OCI-LY1 (cell line): ENCODE measurements around the gene CPT1C.

Experiments used
- H2AFZ ChIP-seq: fragments of 200-600 bp; sonication (generic), shearing (Covaris generic); 2 replicates; pipeline ENCODE4 v1.6.0; 2014; ENCODE audit warnings: antibody characterized with exemption, mild to moderate bottlenecking, low read length
- H3F3A ChIP-seq: fragments of 200-600 bp; sonication (generic), shearing (Covaris generic); 2 replicates; pipeline ENCODE4 v1.6.0; 2014; ENCODE audit warnings: mild to moderate bottlenecking, antibody characterized with exemption, low read length, moderate library complexity; ENCODE audit not compliant: insufficient read depth
- H3K27ac ChIP-seq: fragments of 200-600 bp; sonication (generic); 2 replicates; pipeline ENCODE4 v1.5.1; 2014; ENCODE audit warnings: low read length, mixed run types, mild to moderate bottlenecking, low read depth; ENCODE audit not compliant: poor library complexity, severe bottlenecking
- H3K27me3 ChIP-seq: fragments of 200-600 bp; sonication (generic); 2 replicates; pipeline ENCODE4 v1.6.0; 2014; ENCODE audit warnings: antibody characterized with exemption, mild to moderate bottlenecking, low read length, moderate library complexity; ENCODE audit not compliant: insufficient read depth
- H3K36me3 ChIP-seq: fragments of 200-600 bp; sonication (generic); 2 replicates; pipeline ENCODE4 v1.6.1; 2014; ENCODE audit warnings: mild to moderate bottlenecking, antibody characterized with exemption, low read length, moderate library complexity, mixed read lengths; ENCODE audit not compliant: insufficient read depth
- H3K4me1 ChIP-seq: fragments of 200-600 bp; sonication (generic); 2 replicates; pipeline ENCODE4 v1.5.1; 2014; ENCODE audit warnings: mild to moderate bottlenecking, low read length, moderate library complexity; ENCODE audit not compliant: insufficient read depth, severe bottlenecking
- H3K4me2 ChIP-seq: fragments of 200-600 bp; sonication (generic), shearing (Covaris generic); 2 replicates; pipeline ENCODE4 v1.6.1; 2014; ENCODE audit warnings: low read length
- H3K4me3 ChIP-seq: fragments of 200-600 bp; sonication (generic); 2 replicates; pipeline ENCODE4 v1.5.1; 2014; ENCODE audit warnings: low read length, low read depth, mild to moderate bottlenecking, mixed read lengths; ENCODE audit not compliant: poor library complexity, severe bottlenecking
- H3K79me2 ChIP-seq: fragments of 200-600 bp; shearing (Covaris generic); 2 replicates; pipeline ENCODE4 v1.6.1; 2016; ENCODE audit warnings: mixed run types, low read length, mixed read lengths; ENCODE audit not compliant: insufficient read depth
- H3K9ac ChIP-seq: fragments of 200-600 bp; sonication (generic), shearing (Covaris generic); 2 replicates; pipeline ENCODE4 v1.6.1; 2014; ENCODE audit warnings: mild to moderate bottlenecking, low read length, mixed read lengths
- H3K9me2 ChIP-seq: fragments of 200-600 bp; sonication (generic), shearing (Covaris generic); 2 replicates; pipeline ENCODE4 v1.6.1; 2014; ENCODE audit warnings: low read depth, mild to moderate bottlenecking, low read length, mixed read lengths
- H3K9me3 ChIP-seq: fragments of 200-600 bp; shearing (Covaris generic); 2 replicates; pipeline ENCODE4 v1.6.1; 2014; ENCODE audit warnings: low read length, mixed read lengths
- H4K20me1 ChIP-seq: fragments of 200-600 bp; sonication (generic), shearing (Covaris generic); 2 replicates; pipeline ENCODE4 v1.6.0; 2016; ENCODE audit warnings: mild to moderate bottlenecking, low read length; ENCODE audit not compliant: insufficient read depth
- EZH2 ChIP-seq: fragments of 200-600 bp; sonication (generic), shearing (Covaris generic); IDR thresholded peaks from 2 replicates; pipeline ENCODE4 v1.8.0; 2017; ENCODE audit warnings: borderline replicate concordance, mixed run types, mild to moderate bottlenecking, antibody characterized with exemption, low read length, moderate library complexity, mixed read lengths
- TF ChIP-seq, protein P1 (sequence below): fragments of 200-600 bp; sonication (generic), shearing (Covaris generic); IDR thresholded peaks from 2 replicates; pipeline ENCODE4 v1.5.1; 2017; ENCODE audit warnings: mild to moderate bottlenecking, antibody characterized with exemption, low read length, moderate library complexity, mixed read lengths

The CPT1C gene

DNA sequence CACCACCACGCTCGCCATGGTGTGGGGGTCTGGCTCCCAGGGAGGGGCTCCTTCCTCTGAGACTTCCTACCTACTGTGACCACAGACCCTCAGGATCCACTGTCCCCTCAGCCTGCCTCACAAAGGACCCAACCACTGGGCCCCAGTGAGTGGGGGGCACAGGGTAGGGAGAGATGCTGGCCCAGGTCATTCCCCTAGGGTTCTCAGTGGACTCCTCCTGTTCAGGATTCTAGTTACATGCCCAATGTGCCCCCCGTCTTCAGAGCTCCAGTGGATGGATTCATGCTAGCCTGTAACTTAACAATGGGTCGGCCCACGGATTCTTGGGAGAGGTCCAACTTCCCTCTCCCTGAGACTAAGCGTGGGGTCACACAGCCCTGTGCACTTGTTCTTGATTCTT lies 72.3 kb downstream of the CPT1C start, which contains the start of gene TSKS:
TSKS (minus strand) TSS at position 77 of the 400 bp plus-strand sequence; CDS start at position 18, 59 bp downstream.
- H3K36me3 ChIP-seq = no peaks in the 10 kb centered on the region; the same call in 1 of the 2 replicates
- no peak within 1 kb of the TSS for H3K27ac ChIP-seq
- no peak within 1 kb of the TSS for H3K4me2 ChIP-seq
- no peaks in the 10 kb centered on the region for H3K9me3 ChIP-seq
- H3K27me3 ChIP-seq = no peaks in the 10 kb centered on the region
- H3K9ac ChIP-seq = no peak within 1 kb of the TSS
- H3K4me1 ChIP-seq = peaks cover 27% of the 10 kb centered on the region
- H4K20me1 ChIP-seq = no peaks in the 10 kb centered on the region
- peaks cover 9% of the 10 kb centered on the region for H3K79me2 ChIP-seq
- no peaks in the 10 kb centered on the region for H3K9me2 ChIP-seq
- H3F3A ChIP-seq = no peaks in the 10 kb centered on the region
- no peak for TF ChIP-seq EZH2
- TF ChIP-seq, protein P1, sequence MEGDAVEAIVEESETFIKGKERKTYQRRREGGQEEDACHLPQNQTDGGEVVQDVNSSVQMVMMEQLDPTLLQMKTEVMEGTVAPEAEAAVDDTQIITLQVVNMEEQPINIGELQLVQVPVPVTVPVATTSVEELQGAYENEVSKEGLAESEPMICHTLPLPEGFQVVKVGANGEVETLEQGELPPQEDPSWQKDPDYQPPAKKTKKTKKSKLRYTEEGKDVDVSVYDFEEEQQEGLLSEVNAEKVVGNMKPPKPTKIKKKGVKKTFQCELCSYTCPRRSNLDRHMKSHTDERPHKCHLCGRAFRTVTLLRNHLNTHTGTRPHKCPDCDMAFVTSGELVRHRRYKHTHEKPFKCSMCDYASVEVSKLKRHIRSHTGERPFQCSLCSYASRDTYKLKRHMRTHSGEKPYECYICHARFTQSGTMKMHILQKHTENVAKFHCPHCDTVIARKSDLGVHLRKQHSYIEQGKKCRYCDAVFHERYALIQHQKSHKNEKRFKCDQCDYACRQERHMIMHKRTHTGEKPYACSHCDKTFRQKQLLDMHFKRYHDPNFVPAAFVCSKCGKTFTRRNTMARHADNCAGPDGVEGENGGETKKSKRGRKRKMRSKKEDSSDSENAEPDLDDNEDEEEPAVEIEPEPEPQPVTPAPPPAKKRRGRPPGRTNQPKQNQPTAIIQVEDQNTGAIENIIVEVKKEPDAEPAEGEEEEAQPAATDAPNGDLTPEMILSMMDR = no peak
- H3K4me3 ChIP-seq = no peak within 1 kb of the TSS
- H2AFZ ChIP-seq = no peak within 1 kb of the TSS
